Uterus (tissue), 2 donors: ENCODE measurements around the gene PGLYRP1.

ENCODE experiments used
- POLR2A ChIP-seq, 2 donors: fragments of 450-650 bp; IDR thresholded peaks; one replicate each; pipeline ENCODE4 v1.6.1; 2016; ENCODE audit warnings: antibody characterized with exemption in 2 of 2, mild to moderate bottlenecking in 1 of 2, moderate library complexity in 1 of 2
- TF ChIP-seq, protein P1 (sequence below), 4 experiments: fragments of 200-600 bp in 2 of 4; fragments of 450-650 bp in 2 of 4; sonication (generic) in 2 of 4; IDR thresholded peaks; one replicate each; pipeline ENCODE4 v1.5.1; 2016 to 2019; ENCODE audit warnings: antibody characterized with exemption in 4 of 4, mild to moderate bottlenecking in 2 of 4, moderate library complexity in 1 of 4

DNA sequence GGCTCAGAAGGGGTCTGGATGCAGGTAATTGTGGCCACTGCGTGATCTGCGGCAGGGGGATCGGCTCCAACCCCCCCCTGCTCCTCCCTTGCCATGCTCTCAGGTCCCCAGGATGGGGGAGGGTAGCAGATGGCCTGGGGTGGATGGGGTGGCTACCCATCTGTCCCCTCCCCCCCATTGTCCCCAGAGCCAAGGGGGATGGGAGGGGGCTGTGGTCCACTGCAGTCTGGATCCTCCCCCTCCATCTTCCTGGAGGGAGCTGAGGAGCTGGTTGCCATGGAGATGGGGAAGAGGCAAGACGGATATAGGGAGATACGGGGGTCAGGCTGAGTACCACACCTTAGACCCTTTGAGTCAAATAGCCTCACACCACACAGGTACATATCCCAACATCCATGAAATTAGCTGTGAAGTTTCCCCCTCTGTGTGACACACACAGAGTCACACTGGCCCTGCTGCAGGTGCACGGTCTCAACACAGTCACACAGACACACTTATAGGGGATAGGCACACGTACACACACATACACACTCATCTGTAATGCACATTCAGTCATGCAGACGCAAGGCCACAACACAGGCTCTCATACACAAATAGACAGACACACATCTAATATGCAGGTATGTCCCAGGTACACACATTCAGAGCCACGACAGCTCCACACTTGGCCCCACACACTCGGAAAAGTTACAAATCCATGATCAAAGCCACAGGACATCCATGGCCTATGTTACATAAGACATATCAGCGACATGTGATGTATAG, 47.4 kb downstream of the PGLYRP1 start:
- TF ChIP-seq, protein P1, sequence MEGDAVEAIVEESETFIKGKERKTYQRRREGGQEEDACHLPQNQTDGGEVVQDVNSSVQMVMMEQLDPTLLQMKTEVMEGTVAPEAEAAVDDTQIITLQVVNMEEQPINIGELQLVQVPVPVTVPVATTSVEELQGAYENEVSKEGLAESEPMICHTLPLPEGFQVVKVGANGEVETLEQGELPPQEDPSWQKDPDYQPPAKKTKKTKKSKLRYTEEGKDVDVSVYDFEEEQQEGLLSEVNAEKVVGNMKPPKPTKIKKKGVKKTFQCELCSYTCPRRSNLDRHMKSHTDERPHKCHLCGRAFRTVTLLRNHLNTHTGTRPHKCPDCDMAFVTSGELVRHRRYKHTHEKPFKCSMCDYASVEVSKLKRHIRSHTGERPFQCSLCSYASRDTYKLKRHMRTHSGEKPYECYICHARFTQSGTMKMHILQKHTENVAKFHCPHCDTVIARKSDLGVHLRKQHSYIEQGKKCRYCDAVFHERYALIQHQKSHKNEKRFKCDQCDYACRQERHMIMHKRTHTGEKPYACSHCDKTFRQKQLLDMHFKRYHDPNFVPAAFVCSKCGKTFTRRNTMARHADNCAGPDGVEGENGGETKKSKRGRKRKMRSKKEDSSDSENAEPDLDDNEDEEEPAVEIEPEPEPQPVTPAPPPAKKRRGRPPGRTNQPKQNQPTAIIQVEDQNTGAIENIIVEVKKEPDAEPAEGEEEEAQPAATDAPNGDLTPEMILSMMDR (IDR thresholded peaks at IDR 0.05): no peak
- no peak for TF ChIP-seq POLR2A (IDR thresholded peaks at IDR 0.05)
